ENCODE measurements around the gene GLYATL2. TPM values are rescaled to one million over a fixed set of nuclear protein-coding genes. Genes with fewer than 3 reads are reported as not detected.

The GLYATL2 gene
- total RNA-seq, 1 experiment from 2014 or later: not detected

GRCh38 chr11:58867556-58867955, 23.1 kb upstream of the GLYATL2 start (continued):
- TF ChIP-seq ZNF274 (IDR thresholded peaks at IDR 0.05; ENCODE audit: low read depth, low read length) (no peak), TCF7L2 (IDR thresholded peaks at IDR 0.05; ENCODE audit: borderline replicate concordance, extremely low read depth, insufficient read depth, insufficient read length) (no peak), CEBPB (IDR thresholded peaks at IDR 0.05; ENCODE audit: low read depth) (no peak), EZH2phosphoT487 (IDR thresholded peaks at IDR 0.05; ENCODE audit: borderline replicate concordance) (no peak), JUND (IDR thresholded peaks at IDR 0.05) (no peak), MAX (IDR thresholded peaks at IDR 0.05) (no peak), SP1 (IDR thresholded peaks at IDR 0.05; ENCODE audit: low read depth) (no peak)

- Histone ChIP-seq H3K4me3 (replicated peaks in 1 of 2; ENCODE audit: low read depth in 1 of 2, low read length in 2 of 2) (no peak overlapping the region), H3K9ac (ENCODE audit: low read length) (no peak overlapping the region), H3K27me3 (ENCODE audit: insufficient read depth, low read length) (no peaks in the 10 kb centered on the region), H3K4me2 (ENCODE audit: low read length) (no peak overlapping the region), H3K79me2 (ENCODE audit: insufficient read depth, low read length) (no peaks in the 10 kb centered on the region), H4K20me1 (ENCODE audit: insufficient read depth) (no peaks in the 10 kb centered on the region), H3K9me2 (ENCODE audit: insufficient read depth) (no peaks in the 10 kb centered on the region), H3K36me3 (ENCODE audit: control insufficient read depth in 1 of 2, insufficient read depth in 2 of 2, low read length in 2 of 2) (no peaks in the 10 kb centered on the region), H3K4me1 (ENCODE audit: control insufficient read depth in 1 of 2, insufficient read depth in 2 of 2, low read length in 2 of 2) (no peaks in the 10 kb centered on the region), H3K27ac (ENCODE audit: low read depth, low read length) (no peak overlapping the region), H2AFZ (ENCODE audit: low read depth, low read length, poor library complexity, severe bottlenecking) (no peak overlapping the region), H3K9me3 (ENCODE audit: control insufficient read depth in 1 of 2, insufficient read depth in 1 of 2, low read depth in 1 of 2, low read length in 2 of 2) (no peaks in the 10 kb centered on the region)
- RAD21 ChIA-PET (ENCODE audit: low non-redundant PET in 1 of 2, low total read pairs in 2 of 2, uncharacterized antibody in 2 of 2, unreplicated experiment in 2 of 2): no interaction called here
- no peak for TF ChIP-seq SP1 (IDR thresholded peaks at IDR 0.05; ENCODE audit: low read depth)
- TF ChIP-seq JUND (IDR thresholded peaks at IDR 0.05): no peak
- no peak for TF ChIP-seq REST (IDR thresholded peaks at IDR 0.05; ENCODE audit: low read depth)
- TF ChIP-seq TCF7L2 (IDR thresholded peaks at IDR 0.05; ENCODE audit: borderline replicate concordance, extremely low read depth, insufficient read depth, insufficient read length): no peak
- no peak for TF ChIP-seq EGR1 (IDR thresholded peaks at IDR 0.05; ENCODE audit: low read depth)
- DNase-seq (ENCODE audit: low read depth, low spot score) (no peak), ATAC-seq (no peak)
- no TSS peak for BruUV-seq (replicated peaks)
- POLR2A ChIA-PET: no interaction called here
- CTCF ChIA-PET: no interaction called here
- intact Hi-C loops (cut with micrococcal nuclease): no loop called here
Measured at GRCh38 chr11:58866788-58867187, 22.3 kb upstream of the GLYATL2 start.
